EH (cell line): ENCODE data around the gene SRRT.
"Not testable (repeated sequence)": the region's sequence is repeated elsewhere in the genome, so short reads cannot be mapped to it uniquely, and the experiment has no call there.

ENCODE experiments used
- DNase-seq: peaks from one replicate; pipeline ENCODE4 v3.0.0-alpha.2; 2015; ENCODE audit warnings: low read depth

Gene SRRT

GRCh38 chr7:100933734-100934133 lies 58.8 kb downstream of the SRRT start:
- DNase-seq: no peak

DNA sequence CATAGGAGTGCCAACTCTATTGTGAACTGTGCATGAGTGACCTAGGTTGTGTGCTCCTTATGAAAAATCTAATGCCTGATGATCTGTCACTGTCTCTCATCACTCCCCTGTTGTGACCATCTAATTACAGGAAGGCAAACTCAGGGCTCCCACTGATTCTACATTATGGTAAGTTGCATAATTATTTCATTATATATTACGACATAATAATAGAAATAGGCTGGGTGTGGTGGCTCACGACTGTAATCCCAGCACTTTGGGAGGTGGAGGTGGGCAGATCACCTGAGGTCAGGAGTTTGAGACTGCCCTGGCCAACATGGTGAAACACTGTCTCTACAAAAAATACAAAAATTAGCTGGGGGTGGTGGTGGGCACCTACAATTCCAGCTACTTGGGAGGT lies 60.5 kb downstream of the SRRT start:
- not testable (repeated sequence) for DNase-seq

GRCh38 chr7:100936167-100936566 lies 61.3 kb downstream of the SRRT start:
- not testable (repeated sequence) for DNase-seq
